ENCODE measurements around the gene LY86. TPM values are rescaled to one million over a fixed set of nuclear protein-coding genes. Genes with fewer than 3 reads are reported as not detected.

LY86 gene
- total RNA-seq, 1 experiment from 2014 or later: not detected

GRCh38 chr6:6580225-6580856, 8.2 kb upstream of the LY86 start:
- ChIA-PET POLR2A (no interaction called here), CTCF (no interaction called here)
- no peak overlapping the region for H3K4me3 Mint-ChIP-seq (ENCODE audit: unreplicated experiment)
- no peak for TF ChIP-seq CTCF (IDR thresholded peaks at IDR 0.05; ENCODE audit: unreplicated experiment)
- intact Hi-C loops (cut with micrococcal nuclease): no loop called here
- H3K36me3 Mint-ChIP-seq (ENCODE audit: insufficient read depth, unreplicated experiment): no peaks in the 10 kb centered on the region
- H3K27ac Mint-ChIP-seq (ENCODE audit: low read depth, unreplicated experiment): no peak overlapping the region
- no TSS peak for BruUV-seq (replicated peaks)
- H3K27me3 Mint-ChIP-seq (ENCODE audit: insufficient read depth, unreplicated experiment): no peaks in the 10 kb centered on the region
- no peaks in the 10 kb centered on the region for H3K9me3 Mint-ChIP-seq (ENCODE audit: unreplicated experiment)
- H3K4me1 Mint-ChIP-seq (ENCODE audit: insufficient read depth, unreplicated experiment): no peaks in the 10 kb centered on the region
- DNase-seq (ENCODE audit: unreplicated experiment): no peak

- Mint-ChIP-seq H3K4me1 (ENCODE audit: insufficient read depth, unreplicated experiment) (no peaks in the 10 kb centered on the region), H3K36me3 (ENCODE audit: insufficient read depth, unreplicated experiment) (no peaks in the 10 kb centered on the region), H3K27ac (ENCODE audit: low read depth, unreplicated experiment) (no peak overlapping the region), H3K9me3 (ENCODE audit: unreplicated experiment) (no peaks in the 10 kb centered on the region), H3K27me3 (ENCODE audit: insufficient read depth, unreplicated experiment) (no peaks in the 10 kb centered on the region), H3K4me3 (ENCODE audit: unreplicated experiment) (no peak overlapping the region)
- no TSS peak for BruUV-seq (replicated peaks)
- no peak for TF ChIP-seq CTCF (IDR thresholded peaks at IDR 0.05; ENCODE audit: unreplicated experiment)
- intact Hi-C loops (cut with micrococcal nuclease): no loop called here
- CTCF ChIA-PET: no interaction called here
- POLR2A ChIA-PET: no interaction called here
- no peak for DNase-seq (ENCODE audit: unreplicated experiment)
Measured at GRCh38 chr6:6581054-6581453, 7.5 kb upstream of the LY86 start.

- H3K27me3 Mint-ChIP-seq (ENCODE audit: insufficient read depth, unreplicated experiment): no peaks in the 10 kb centered on the region
- ChIA-PET POLR2A (no interaction called here), CTCF (no interaction called here)
- H3K27ac Mint-ChIP-seq (ENCODE audit: low read depth, unreplicated experiment): no peak overlapping the region
- intact Hi-C loops (cut with micrococcal nuclease): no loop called here
- DNase-seq (ENCODE audit: unreplicated experiment): no peak
- no peak overlapping the region for H3K4me3 Mint-ChIP-seq (ENCODE audit: unreplicated experiment)
- H3K9me3 Mint-ChIP-seq (ENCODE audit: unreplicated experiment): no peaks in the 10 kb centered on the region
- BruUV-seq (replicated peaks): no TSS peak
- H3K36me3 Mint-ChIP-seq (ENCODE audit: insufficient read depth, unreplicated experiment): no peaks in the 10 kb centered on the region
- no peaks in the 10 kb centered on the region for H3K4me1 Mint-ChIP-seq (ENCODE audit: insufficient read depth, unreplicated experiment)
- no peak for TF ChIP-seq CTCF (IDR thresholded peaks at IDR 0.05; ENCODE audit: unreplicated experiment)
Measured at GRCh38 chr6:6582131-6582530, 6.4 kb upstream of the LY86 start.

GRCh38 chr6:6583836-6584235, 4.7 kb upstream of the LY86 start:
- H3K27ac Mint-ChIP-seq (ENCODE audit: low read depth, unreplicated experiment): no peak overlapping the region
- intact Hi-C loops (cut with micrococcal nuclease): loop anchor here (2.0 kb wide), 1 partner anchor 25 kb away; no protein-coding TSS in a partner anchor
- H3K9me3 Mint-ChIP-seq (ENCODE audit: unreplicated experiment): no peaks in the 10 kb centered on the region
- CTCF ChIA-PET: interaction anchor here (1.8 kb wide), 1 partner anchor 1112 kb away, joined by 4 read pairs; no protein-coding TSS in a partner anchor
- H3K4me3 Mint-ChIP-seq (ENCODE audit: unreplicated experiment): no peak overlapping the region
- no peaks in the 10 kb centered on the region for H3K36me3 Mint-ChIP-seq (ENCODE audit: insufficient read depth, unreplicated experiment)
- H3K4me1 Mint-ChIP-seq (ENCODE audit: insufficient read depth, unreplicated experiment): no peaks in the 10 kb centered on the region
- POLR2A ChIA-PET: no interaction called here
- no peak for TF ChIP-seq CTCF (IDR thresholded peaks at IDR 0.05; ENCODE audit: unreplicated experiment)
- BruUV-seq (replicated peaks): no TSS peak
- no peaks in the 10 kb centered on the region for H3K27me3 Mint-ChIP-seq (ENCODE audit: insufficient read depth, unreplicated experiment)
- DNase-seq (ENCODE audit: unreplicated experiment): no peak
